ENCODE measurements around the gene NFE2L2. TPM values are rescaled to one million over a fixed set of nuclear protein-coding genes. Genes with fewer than 3 reads are reported as not detected.
"Not testable (repeated sequence)": the region's sequence is repeated elsewhere in the genome, so short reads cannot be mapped to it uniquely, and the experiment has no call there.

NFE2L2 gene
- total RNA-seq, 4 donors from 2014 or later = 62.0 to 115 (median 72.3) TPM

GRCh38 chr2:177187631-177188312, 76.8 kb downstream of the NFE2L2 start:
- 61% methylated on average over 7 of the region's 8 CpGs for WGBS
- TF ChIP-seq POLR2AphosphoS5 (IDR thresholded peaks at IDR 0.05) (no peak), POLR2A (IDR thresholded peaks at IDR 0.05; ENCODE audit: low read depth) (no peak), CTCF (IDR thresholded peaks at IDR 0.05) (no peak), EP300 (IDR thresholded peaks at IDR 0.05) (no peak)
- Histone ChIP-seq H3K4me1 (peaks cover 0 to 32% (median 12%) of the 10 kb centered on the region in 4 donors), H3K27me3 (no peaks in the 10 kb centered on the region), H3K36me3 (no peaks in the 10 kb centered on the region), H3K4me3 (no peak overlapping the region), H3K27ac (replicated peaks in 1 of 4) (no peak overlapping the region), H3K9me3 (no peaks in the 10 kb centered on the region)
- no peak for DNase-seq (ENCODE audit: extremely low spot score)
- intact Hi-C loops (cut with DNase I) = no loop called here

GRCh38 chr2:177186038-177186437, 78.5 kb downstream of the NFE2L2 start:
- H3K36me3 ChIP-seq; intact Hi-C loops (cut with DNase I): not testable (repeated sequence)

GRCh38 chr2:177184606-177185005, 79.9 kb downstream of the NFE2L2 start:
- intact Hi-C loops (cut with DNase I) = no loop called here
- Histone ChIP-seq H3K4me1 (peaks cover 0 to 19% (median 6%) of the 10 kb centered on the region in 4 donors), H3K4me3 (no peak overlapping the region), H3K27ac (replicated peaks in 1 of 4) (peak overlapping the region in 3 of 4 donors; percentile 1 to 39 (median 12)), H3K36me3 (no peaks in the 10 kb centered on the region), H3K27me3 (no peaks in the 10 kb centered on the region), H3K9me3 (no peaks in the 10 kb centered on the region)
- DNase-seq (ENCODE audit: extremely low spot score) = no peak
- TF ChIP-seq EP300 (IDR thresholded peaks at IDR 0.05) (no peak), POLR2A (IDR thresholded peaks at IDR 0.05; ENCODE audit: low read depth) (no peak), POLR2AphosphoS5 (IDR thresholded peaks at IDR 0.05) (no peak), CTCF (IDR thresholded peaks at IDR 0.05) (no peak)
- 83% methylated on average over 1 of the region's 1 CpG for WGBS

More at GRCh38 chr2:177186038-177186437, 78.5 kb downstream of the NFE2L2 start:
- H3K9me3 ChIP-seq; H3K27ac ChIP-seq (replicated peaks in 1 of 4); DNase-seq (ENCODE audit: extremely low spot score); H3K4me3 ChIP-seq; H3K27me3 ChIP-seq: not testable (repeated sequence)
- 83% methylated on average over 7 of the region's 7 CpGs for WGBS
- H3K4me1 ChIP-seq = peaks cover 0 to 19% (median 2%) of the 10 kb centered on the region in 4 donors

- Histone ChIP-seq H3K9me3 (no peaks in the 10 kb centered on the region), H3K27me3 (no peaks in the 10 kb centered on the region), H3K4me1 (peaks cover 0 to 19% (median 6%) of the 10 kb centered on the region in 4 donors), H3K4me3 (no peak overlapping the region), H3K27ac (replicated peaks in 1 of 4) (peak overlapping the region in 1 of 4 donors; percentile 39), H3K36me3 (no peaks in the 10 kb centered on the region)
- DNase-seq (ENCODE audit: extremely low spot score) = no peak
- TF ChIP-seq EP300 (IDR thresholded peaks at IDR 0.05) = no peak
- peak in 1 of 2 donors; percentile 31 for TF ChIP-seq POLR2AphosphoS5 (IDR thresholded peaks at IDR 0.05)
- intact Hi-C loops (cut with DNase I) = no loop called here
Measured at GRCh38 chr2:177183860-177184259, 80.7 kb downstream of the NFE2L2 start.

Small RNA genes within 50 kb of the gene (small RNA-seq; reads per million reads assigned to genes)
- gene MIR3128 (0 reads per million in 3 donors), gene MIR6512 (0 reads per million in 3 donors), gene RF00019 (0 reads per million in 3 donors)

Other genes with a start within 250 kb of the NFE2L2 start
- 10 to 100 TPM; 59.2 to 72.3 (median 64.3) TPM for gene HNRNPA3, start 51.9 kb downstream of the NFE2L2 start, total RNA-seq
- gene AGPS, start 128.0 kb upstream of the NFE2L2 start, total RNA-seq = 10 to 100 TPM; 26.3 to 46.1 (median 37.0) TPM

All from esophagus muscularis mucosa (tissue), 4 donors.